GM12878 (cell line): Measurements from ENCODE around the gene MED6. TPM values are rescaled to one million over a fixed set of nuclear protein-coding genes. Genes with fewer than 3 reads are reported as not detected.

Source experiments
- ATAC-seq: fragments of 200-7000 bp; cut with Tn5 transposase; 3 replicates; pipeline ENCODE4 v1.9.1; 2020; ENCODE audit warnings: mild to moderate bottlenecking, moderate library complexity
- Bru-seq: library from RNA; stranded (reverse); fragments of 400-500 nt; gene quantifications from one replicate; lab custom pipeline; 2021; lab: Mats Ljungman, UMichigan
- BruChase-seq, 2 experiments: library from RNA; stranded (reverse); fragments of 400-500 nt; gene quantifications; one replicate each; lab custom pipeline; 2021; lab: Mats Ljungman, UMichigan
- BruUV-seq: library from RNA; stranded (reverse); fragments of 400-500 nt; replicated peaks from 2 replicates; lab custom pipeline; 2021; lab: Mats Ljungman, UMichigan
- CTCF ChIA-PET: fragments of 300-600 bp; sonication (Branson Sonifier 250); formaldehyde crosslinking; extraction: SDS; loops from one replicate; lab custom pipeline; 2021; ENCODE audit warnings: inconsistent platforms; lab: Yijun Ruan, JAX
- POLR2A ChIA-PET: fragments of 350-600 bp; formaldehyde crosslinking; extraction: SDS; loops from one replicate; lab custom pipeline; 2021; ENCODE audit warnings: inconsistent platforms; lab: Charles Lee
- RAD21 ChIA-PET: fragments of 300-600 bp; sonication (Branson Sonifier 250); formaldehyde crosslinking; loops from one replicate; lab custom pipeline; 2023; ENCODE audit warnings: antibody characterized with exemption; ENCODE audit not compliant: unreplicated experiment; lab: Charles Lee
- SMC1A ChIA-PET: fragments of 300-600 bp; sonication (Branson Sonifier 250); formaldehyde crosslinking; loops from one replicate; lab custom pipeline; 2023; ENCODE audit not compliant: unreplicated experiment, uncharacterized antibody; lab: Charles Lee
- DNase-seq: peaks from one replicate; pipeline ENCODE4 v3.0.0-alpha.2; 2011; ENCODE audit warnings: low read depth, low spot score
- FAIRE-seq: peaks from 3 replicates; lab custom pipeline; 2011; peaks lifted over from hg19 to GRCh38; lab: Jason Lieb, UNC
- H2AFZ ChIP-seq: 2 replicates; pipeline ENCODE4 v1.6.0; 2011; ENCODE audit warnings: low read depth, low read length, control low read depth; ENCODE audit not compliant: control insufficient read depth
- H3K27ac ChIP-seq: 2 replicates; pipeline ENCODE4 v1.5.1; 2011; ENCODE audit warnings: control low read depth; ENCODE audit not compliant: control insufficient read depth, insufficient read depth
- H3K27me3 ChIP-seq, 2 experiments: replicated peaks in 1 of 2; 2 replicates each; pipeline versions ENCODE4 v1.6.0 to v1.6.1; 2011; ENCODE audit warnings: low read length in 1 of 2; ENCODE audit not compliant: control insufficient read depth in 2 of 2, insufficient read depth in 2 of 2
- H3K36me3 ChIP-seq, 2 experiments: 2 replicates each; pipeline ENCODE4 v1.5.1; 2011; ENCODE audit warnings: low read length in 1 of 2; ENCODE audit not compliant: control insufficient read depth in 2 of 2, insufficient read depth in 2 of 2
- H3K4me1 ChIP-seq: 2 replicates; pipeline ENCODE4 v1.6.1; 2011; ENCODE audit warnings: mild to moderate bottlenecking, low read length, moderate library complexity, mixed read lengths; ENCODE audit not compliant: control insufficient read depth, insufficient read depth
- H3K4me2 ChIP-seq: 2 replicates; pipeline ENCODE4 v1.6.0; 2011; ENCODE audit warnings: control low read depth; ENCODE audit not compliant: control insufficient read depth, insufficient read depth
- H3K4me3 ChIP-seq: fragments of 200-600 bp; sonication (generic); 2 replicates; pipeline ENCODE4 v1.5.1; 2016
- H3K79me2 ChIP-seq: 2 replicates; pipeline ENCODE4 v1.6.0; 2011; ENCODE audit warnings: low read length; ENCODE audit not compliant: control insufficient read depth, insufficient read depth
- H3K9ac ChIP-seq: 2 replicates; pipeline ENCODE4 v1.8.0; 2011; ENCODE audit warnings: low read length, control low read depth, mixed read lengths; ENCODE audit not compliant: control insufficient read depth, insufficient read depth
- H3K9me3 ChIP-seq: replicated peaks from 3 replicates; pipeline ENCODE4 v1.5.1; 2011; ENCODE audit warnings: mild to moderate bottlenecking, low read length; ENCODE audit not compliant: control insufficient read depth, insufficient read depth
- H4K20me1 ChIP-seq: 2 replicates; pipeline ENCODE4 v1.6.0; 2011; ENCODE audit not compliant: control insufficient read depth, insufficient read depth
- ASH2L ChIP-seq: fragments of 300-600, 200-600 bp; sonication (generic); IDR thresholded peaks from 2 replicates; pipeline ENCODE4 v1.6.1; 2017; ENCODE audit warnings: low read depth, mild to moderate bottlenecking, borderline replicate concordance
- BMI1 ChIP-seq: fragments of 450-650 bp; IDR thresholded peaks from 2 replicates; pipeline ENCODE4 v1.6.1; 2016; ENCODE audit warnings: mild to moderate bottlenecking, moderate library complexity, borderline replicate concordance
- CHD4 ChIP-seq: fragments of 200-600 bp; sonication (generic); IDR thresholded peaks from 2 replicates; pipeline ENCODE4 v1.6.1; 2016; ENCODE audit warnings: mild to moderate bottlenecking
- E2F4 ChIP-seq: IDR thresholded peaks from 2 replicates; pipeline ENCODE4 v1.6.1; 2012; ENCODE audit warnings: low read depth, low read length, improper control_type of control experiment
- ETV6 ChIP-seq, 2 experiments: fragments of 450-650 bp in 1 of 2; IDR thresholded peaks in 1 of 2; conservative IDR thresholded peaks in 1 of 2; 2 replicates each; pipeline ENCODE4 v1.6.1; 2014; ENCODE audit warnings: antibody characterized with exemption in 1 of 2, borderline replicate concordance in 1 of 2, low read depth in 1 of 2, mild to moderate bottlenecking in 1 of 2, moderate library complexity in 1 of 2
- LARP7 ChIP-seq: fragments of 450-650 bp; IDR thresholded peaks from 2 replicates; pipeline ENCODE4 v1.6.1; 2017; ENCODE audit warnings: mild to moderate bottlenecking
- MEF2B ChIP-seq: fragments of 450-650 bp; IDR thresholded peaks from 2 replicates; pipeline ENCODE4 v1.6.1; 2018; ENCODE audit warnings: mild to moderate bottlenecking, moderate library complexity; ENCODE audit not compliant: partially characterized antibody, poor library complexity, severe bottlenecking
- MYC ChIP-seq: IDR thresholded peaks from 2 replicates; pipeline ENCODE4 v1.6.1; 2011; ENCODE audit warnings: mild to moderate bottlenecking, low read length, moderate library complexity, inconsistent platforms; ENCODE audit not compliant: insufficient read depth, insufficient replicate concordance, insufficient read length, severe bottlenecking
- POLR2A ChIP-seq: IDR thresholded peaks from 2 replicates; pipeline ENCODE4 v1.6.1; 2011; ENCODE audit warnings: low read depth, mild to moderate bottlenecking, low read length
- SIN3A ChIP-seq: IDR thresholded peaks from 2 replicates; pipeline ENCODE4 v1.6.1; 2012; ENCODE audit warnings: low read depth, low read length, improper control_type of control experiment
- WGBS: methylation state at CpG from one replicate; pipeline ENCODE4 v1.1.6; 2016; ENCODE audit warnings: low lambda C conversion rate; ENCODE audit not compliant: insufficient replicate concordance, insufficient coverage; ENCODE audit errors: missing lambda C conversion rate; 5-methylcytosine and 5-hydroxymethylcytosine counted together
- in situ Hi-C: fragments of 300-500 bp; cut with MboI; formaldehyde crosslinking; loops from 9 replicates; pipeline ENCODE4 v1.14.3; 2018; ENCODE audit warnings: mixed read lengths
- intact Hi-C: fragments of 100-400 bp; cut with micrococcal nuclease; formaldehyde crosslinking; loops from one replicate; pipeline ENCODE4 v1.14.2; 2022; ENCODE audit not compliant: unreplicated experiment
- long read RNA-seq, 2 experiments: library from polyadenylated mRNA; unstranded; transcript quantifications; one replicate each; pipeline ENCODE4 v2.0.0, GENCODE V29; 2019 to 2020
- polyA minus RNA-seq, 3 experiments: library from RNA; depleted of rRNA, polyadenylated mRNA; stranded (reverse); fragments of >200 nt; gene quantifications; 2 replicates each; pipeline ENCODE4 v1.2.3, GENCODE V29; 2011
- polyA plus RNA-seq, 11 experiments: library from polyadenylated mRNA; depleted of rRNA in 4 of 11; unstranded in 6 of 11; stranded (reverse) in 5 of 11; fragments of >200 nt; fragmentation: Nextera tagmentation in 4 of 11; fragmentation: Illumina TruSeq in 1 of 11; extraction: Ambion mirVana in 4 of 11; extraction: Trizol in 1 of 11; gene quantifications; 1 replicate in 1 of 11; 2 replicates in 10 of 11; pipeline versions ENCODE4 v1.2.1 to v1.2.3, GENCODE V29; 2011 to 2016; ENCODE audit warnings: inconsistent platforms in 2 of 11, missing spikeins in 2 of 11, low read depth in 1 of 11
- total RNA-seq, 4 experiments: library from RNA; depleted of rRNA in 3 of 4; stranded (reverse); fragments of >200 nt in 3 of 4; fragmentation: Illumina TruSeq in 1 of 4; extraction: Trizol in 1 of 4; gene quantifications; 2 replicates each; pipeline versions ENCODE4 v1.2.1 to v1.2.3, GENCODE V29; 2013 to 2021
- TF ChIP-seq, protein P1 (sequence below): fragments of 450-650 bp; IDR thresholded peaks from 2 replicates; pipeline ENCODE4 v1.6.1; 2018; ENCODE audit warnings: borderline replicate concordance, mild to moderate bottlenecking; ENCODE audit not compliant: partially characterized antibody

MED6 gene, protein sequence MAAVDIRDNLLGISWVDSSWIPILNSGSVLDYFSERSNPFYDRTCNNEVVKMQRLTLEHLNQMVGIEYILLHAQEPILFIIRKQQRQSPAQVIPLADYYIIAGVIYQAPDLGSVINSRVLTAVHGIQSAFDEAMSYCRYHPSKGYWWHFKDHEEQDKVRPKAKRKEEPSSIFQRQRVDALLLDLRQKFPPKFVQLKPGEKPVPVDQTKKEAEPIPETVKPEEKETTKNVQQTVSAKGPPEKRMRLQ
- 195 and 208 TPM in 2 replicates for total RNA-seq (2013; cell fraction: nucleolus; rRNA removed)
- total RNA-seq (2014; rRNA removed), result 29.2 and 33.1 TPM in 2 replicates
- total RNA-seq (2014; rRNA removed; fragmentation: Illumina TruSeq; extraction: Trizol), result 48.0 and 49.2 TPM in 2 replicates
- total RNA-seq (2021), result 30.2 and 33.5 TPM in 2 replicates
- polyA plus RNA-seq (2011; ENCODE audit: low read depth), result 59.5 TPM
- polyA plus RNA-seq (2011; rRNA removed), result 74.9 and 97.8 TPM in 2 replicates
- 32.1 and 46.9 TPM in 2 replicates for polyA plus RNA-seq (2011; cell fraction: cytosol; rRNA removed)
- polyA plus RNA-seq (2011; cell fraction: nucleus; rRNA removed), result 23.3 and 24.2 TPM in 2 replicates
- 40.3 and 59.5 TPM in 2 replicates for polyA plus RNA-seq (2012)
- 64.0 and 68.8 TPM in 2 replicates for polyA plus RNA-seq (2014; fragmentation: Illumina TruSeq; extraction: Trizol)
- 10 to 100 TPM; 36.6 to 40.0 TPM for polyA plus RNA-seq (2014; fragmentation: Nextera tagmentation; extraction: Ambion mirVana)
- 30.5 and 43.2 TPM in 2 replicates for polyA plus RNA-seq (2014; rRNA removed)
- 10 to 100 TPM; 51.4 to 55.8 TPM for polyA plus RNA-seq (2016; fragmentation: Nextera tagmentation; extraction: Ambion mirVana)
- 54.1 and 74.5 TPM in 2 replicates for polyA minus RNA-seq (2011; rRNA and poly(A)+ RNA removed)
- 11.1 and 13.7 TPM in 2 replicates for polyA minus RNA-seq (2011; cell fraction: cytosol; rRNA and poly(A)+ RNA removed)
- polyA minus RNA-seq (2011; cell fraction: nucleus; rRNA and poly(A)+ RNA removed), result 59.0 and 77.2 TPM in 2 replicates
- Bru-seq, nascent RNA, result percentile 97 among the genes with signal in this experiment
- BruChase-seq, experiment 1, labeled RNA remaining after a 6-hour chase, result percentile 95 among the genes with signal in this experiment
- percentile 98 among the genes with signal in this experiment for BruChase-seq, experiment 2, labeled RNA remaining after a 2-hour chase
- long read RNA-seq, experiment 1, transcript MED6-201 (8 exons, 1,995 nt), result major isoform, 13 of 17 reads
- long read RNA-seq, experiment 1, partial matches to known transcripts, result 1 of 17 reads
- long read RNA-seq, experiment 1, other reads (novel, unspliced or antisense), result 2 of 17 reads
- long read RNA-seq, experiment 2, transcript MED6-201 (8 exons, 1,995 nt), result major isoform, 87 of 97 reads
- long read RNA-seq, experiment 2, partial matches to known transcripts, result 2 of 97 reads
- long read RNA-seq, experiment 2, other reads (novel, unspliced or antisense), result 4 of 97 reads

DNA sequence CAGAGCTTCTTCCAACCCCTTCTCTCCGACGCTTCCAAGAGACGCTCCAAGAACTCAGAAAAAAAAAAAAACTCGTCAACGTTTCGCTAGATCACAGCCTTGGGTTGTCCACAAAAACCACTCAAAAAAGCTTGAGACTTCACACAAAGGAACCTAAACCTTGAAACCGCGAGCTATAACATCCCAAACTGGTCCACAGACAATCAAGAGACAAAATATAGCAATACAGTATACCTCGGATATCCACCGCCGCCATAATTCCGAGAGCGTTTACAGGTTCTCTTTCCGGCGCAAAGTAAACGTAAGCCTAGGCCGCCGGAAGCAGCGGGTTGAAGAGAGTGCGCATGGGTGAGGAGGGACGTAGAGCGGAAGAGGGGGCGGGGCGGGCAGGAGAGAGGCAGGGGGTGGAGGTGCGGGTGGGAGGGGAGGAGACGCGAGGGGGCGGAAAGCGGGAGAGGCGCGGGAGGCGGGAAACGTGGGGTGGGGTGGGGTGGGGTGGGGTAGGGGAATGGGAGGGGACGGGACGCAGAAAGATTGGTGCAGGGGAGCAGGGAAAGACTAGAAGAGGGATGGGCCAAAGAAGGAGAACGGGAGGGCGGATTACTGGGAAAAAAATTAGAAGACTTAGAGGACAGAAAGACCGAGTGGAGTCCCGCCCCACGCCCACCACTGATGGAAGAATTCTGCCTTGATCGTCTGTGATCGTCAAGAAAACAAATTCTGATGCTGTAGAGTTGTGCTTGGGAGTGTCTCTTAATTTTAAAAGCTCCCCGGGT lies at the start of gene MED6:
Gene MED6, minus strand, starts transcription at position 274 of the 776 bp plus-strand sequence. Its CDS starts 18 bp downstream, at position 256.
- H3K9me3 ChIP-seq, result no peaks in the 10 kb centered on the region
- peaks cover 16% of the 10 kb centered on the region for H3K4me1 ChIP-seq
- DNase-seq (peak; percentile 69), FAIRE-seq (peak; percentile 81), ATAC-seq (peak; percentile 97)
- H3K79me2 ChIP-seq, result peaks cover 37% of the 10 kb centered on the region
- ChIA-PET SMC1A (interaction anchor here (0.7 to 6.4 kb wide), 12 partner anchors 8 to 317 kb away, joined by 3 to 35 read pairs (median 4); partner anchors contain the start of gene PCNX1), POLR2A (interaction anchor here (0.6 to 1.5 kb wide), 5 partner anchors 51 to 257 kb away, joined by 3 to 5 read pairs (median 3); partner anchors contain the start of gene MAP3K9), CTCF (interaction anchor here (0.6 to 2.8 kb wide), 6 partner anchors 80 to 221 kb away, joined by 3 to 14 read pairs (median 3); partner anchors contain the start of gene MAP3K9), RAD21 (interaction anchor here (0.7 to 2.1 kb wide), 5 partner anchors 9 to 241 kb away, joined by 3 to 9 read pairs (median 3); partner anchors contain the start of gene COX16)
- peak within 1 kb of the TSS; percentile 84 for H3K4me2 ChIP-seq
- H2AFZ ChIP-seq, result peak within 1 kb of the TSS; percentile 90
- H3K27ac ChIP-seq, result peak within 1 kb of the TSS; percentile 83
- in situ Hi-C loops (no loop called here), intact Hi-C loops (loop anchor here (2.0 to 5.0 kb wide), 3 partner anchors 112 to 216 kb away; no protein-coding TSS in a partner anchor)
- H3K36me3 ChIP-seq, result peaks cover 3 to 7% of the 10 kb centered on the region in 2 experiments
- BruUV-seq, result no TSS peak
- H3K9ac ChIP-seq, result peak within 1 kb of the TSS; percentile 81
- WGBS, result 3% methylated on average over 26 of the region's 43 CpGs
- no peaks in the 10 kb centered on the region for H3K27me3 ChIP-seq
- H4K20me1 ChIP-seq, result no peaks in the 10 kb centered on the region
- peak within 1 kb of the TSS; percentile 90 for H3K4me3 ChIP-seq
- TF ChIP-seq CHD4 (no peak), ASH2L (no peak; the same call in 1 of the 2 replicates), SIN3A (peak; percentile 52; the same call in 1 of the 2 replicates), MEF2B (no peak), ETV6 (conservative IDR thresholded peaks at IDR 0.05 in 1 of 2, IDR thresholded peaks at IDR 0.05 in 1 of 2; ENCODE audit: borderline replicate concordance in 1 of 2, low read depth in 1 of 2) (no peak), E2F4 (no peak), POLR2A (peak; percentile 81), LARP7 (no peak), MYC (no peak), BMI1 (no peak)
- TF ChIP-seq, protein P1, sequence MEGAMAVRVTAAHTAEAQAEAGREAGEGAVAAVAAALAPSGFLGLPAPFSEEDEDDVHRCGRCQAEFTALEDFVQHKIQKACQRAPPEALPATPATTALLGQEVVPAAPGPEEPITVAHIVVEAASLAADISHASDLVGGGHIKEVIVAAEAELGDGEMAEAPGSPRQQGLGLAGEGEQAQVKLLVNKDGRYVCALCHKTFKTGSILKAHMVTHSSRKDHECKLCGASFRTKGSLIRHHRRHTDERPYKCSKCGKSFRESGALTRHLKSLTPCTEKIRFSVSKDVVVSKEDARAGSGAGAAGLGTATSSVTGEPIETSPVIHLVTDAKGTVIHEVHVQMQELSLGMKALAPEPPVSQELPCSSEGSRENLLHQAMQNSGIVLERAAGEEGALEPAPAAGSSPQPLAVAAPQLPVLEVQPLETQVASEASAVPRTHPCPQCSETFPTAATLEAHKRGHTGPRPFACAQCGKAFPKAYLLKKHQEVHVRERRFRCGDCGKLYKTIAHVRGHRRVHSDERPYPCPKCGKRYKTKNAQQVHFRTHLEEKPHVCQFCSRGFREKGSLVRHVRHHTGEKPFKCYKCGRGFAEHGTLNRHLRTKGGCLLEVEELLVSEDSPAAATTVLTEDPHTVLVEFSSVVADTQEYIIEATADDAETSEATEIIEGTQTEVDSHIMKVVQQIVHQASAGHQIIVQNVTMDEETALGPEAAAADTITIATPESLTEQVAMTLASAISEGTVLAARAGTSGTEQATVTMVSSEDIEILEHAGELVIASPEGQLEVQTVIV, result no peak
